K562 (cell line): ENCODE measurements around the gene SUMF1. TPM values are rescaled to one million over a fixed set of nuclear protein-coding genes. Genes with fewer than 3 reads are reported as not detected.

Source experiments
- ADNP ChIP-seq: fragments of 200-800 bp; sonication (Bioruptor generic); IDR thresholded peaks from 2 replicates; pipeline ENCODE4 v1.6.1; 2016; ENCODE audit warnings: missing genetic modification characterization, missing compliant biosample characterization
- CREBBP ChIP-seq: IDR thresholded peaks from one replicate; pipeline ENCODE4 v1.6.1; 2012; ENCODE audit warnings: low read depth, mild to moderate bottlenecking, control low read depth, inconsistent platforms, low read length
- DPF2 ChIP-seq: fragments of 450-650 bp; IDR thresholded peaks from 2 replicates; pipeline ENCODE4 v1.6.1; 2016
- ETV1 ChIP-seq: fragments of 450-650 bp; conservative IDR thresholded peaks from 2 replicates; pipeline ENCODE4 v1.6.1; 2016; ENCODE audit warnings: missing genetic modification characterization, control low read depth, low read depth, missing compliant biosample characterization
- HDAC1 ChIP-seq, 2 experiments: fragments of 450-650 bp; IDR thresholded peaks; 2 replicates each; pipeline ENCODE4 v1.6.1; 2016 to 2017; ENCODE audit warnings: inconsistent platforms in 1 of 2, mild to moderate bottlenecking in 1 of 2, moderate library complexity in 1 of 2
- HNRNPH1 ChIP-seq: fragments of 200-400 bp; formaldehyde crosslinking; optimal IDR thresholded peaks from 2 replicates; pipeline ENCODE3; 2017; ENCODE audit warnings: low read depth, mild to moderate bottlenecking, low read length, moderate library complexity
- ILF3 ChIP-seq: fragments of 450-650 bp; IDR thresholded peaks from 2 replicates; pipeline ENCODE4 v1.6.1; 2018; ENCODE audit warnings: antibody characterized with exemption, mild to moderate bottlenecking, moderate library complexity, borderline replicate concordance
- NRF1 ChIP-seq, 2 experiments: fragments of 450-650 bp; IDR thresholded peaks in 1 of 2; conservative IDR thresholded peaks in 1 of 2; 2 replicates each; pipeline ENCODE4 v1.6.1; 2014; ENCODE audit warnings: mild to moderate bottlenecking in 2 of 2
- PHB ChIP-seq: fragments of 250-450 bp; sonication (Bioruptor Pico); IDR thresholded peaks from 2 replicates; pipeline ENCODE4 v1.5.0; 2021
- PHB2 ChIP-seq: fragments of 450-650 bp; IDR thresholded peaks from 2 replicates; pipeline ENCODE4 v1.6.1; 2017; ENCODE audit warnings: low read depth
- RBM15 ChIP-seq: fragments of 200-400 bp; formaldehyde crosslinking; IDR thresholded peaks from 2 replicates; pipeline ENCODE4 v1.6.1; 2018; ENCODE audit warnings: mild to moderate bottlenecking, low read length, moderate library complexity; ENCODE audit not compliant: insufficient read depth
- RREB1 ChIP-seq: fragments of 250-450 bp; sonication (Bioruptor Pico); IDR thresholded peaks from 2 replicates; pipeline ENCODE4 v1.4.0; 2020
- SNIP1 ChIP-seq: fragments of 450-650 bp; IDR thresholded peaks from 2 replicates; pipeline ENCODE4 v1.7.1; 2017; ENCODE audit warnings: low read depth, mild to moderate bottlenecking
- SP2 ChIP-seq: IDR thresholded peaks from 2 replicates; pipeline ENCODE4 v1.6.1; 2011; ENCODE audit warnings: mild to moderate bottlenecking, low read depth, low read length, moderate library complexity; ENCODE audit not compliant: poor library complexity, severe bottlenecking; ENCODE audit errors: extremely low read depth
- SREBF2 ChIP-seq: sonication (generic); formaldehyde crosslinking; IDR thresholded peaks from 2 replicates; pipeline ENCODE4 v1.4.0; 2020; ENCODE audit warnings: mild to moderate bottlenecking, missing genetic modification reagents
- ZFX ChIP-seq: sonication (generic); formaldehyde crosslinking; IDR thresholded peaks from 2 replicates; pipeline ENCODE4 v1.8.0; 2022; ENCODE audit warnings: mild to moderate bottlenecking, missing genetic modification reagents, moderate library complexity
- ZNF12 ChIP-seq: sonication (generic); formaldehyde crosslinking; IDR thresholded peaks from 2 replicates; pipeline ENCODE4 v1.4.0; 2020; ENCODE audit warnings: mild to moderate bottlenecking, missing genetic modification reagents
- ZNF282 ChIP-seq: sonication (generic); formaldehyde crosslinking; IDR thresholded peaks from 2 replicates; pipeline ENCODE4 v1.8.1; 2023; ENCODE audit warnings: missing genetic modification reagents
- ZNF507 ChIP-seq: conservative IDR thresholded peaks from 2 replicates; pipeline ENCODE4 v1.6.1; 2017; ENCODE audit warnings: missing genetic modification characterization, missing compliant biosample characterization
- ZNF609 ChIP-seq: sonication (generic); formaldehyde crosslinking; IDR thresholded peaks from 2 replicates; pipeline ENCODE4 v1.8.1; 2023; ENCODE audit warnings: missing genetic modification reagents, mild to moderate bottlenecking, borderline replicate concordance
- polyA plus RNA-seq, 8 experiments: library from polyadenylated mRNA; depleted of rRNA in 4 of 8; stranded (reverse) in 5 of 8; unstranded in 3 of 8; fragments of >200 nt; fragmentation: Nextera tagmentation in 2 of 8; fragmentation: Illumina TruSeq in 1 of 8; extraction: Ambion mirVana in 2 of 8; extraction: Trizol in 1 of 8; gene quantifications; 2 replicates each; pipeline versions ENCODE4 v1.2.1 to v1.2.3, GENCODE V29; 2011 to 2014; ENCODE audit warnings: inconsistent platforms in 1 of 8, missing spikeins in 1 of 8
- total RNA-seq, 7 experiments: library from RNA; depleted of rRNA in 6 of 7; stranded (reverse); fragments of >200 nt in 6 of 7; fragmentation: Illumina TruSeq in 2 of 7; extraction: Trizol in 2 of 7; gene quantifications; 2 replicates each; pipeline versions ENCODE4 v1.2.1 to v1.2.3, GENCODE V29; 2011 to 2021; ENCODE audit warnings: low replicate concordance in 1 of 7

The SUMF1 gene
- total and polyA plus RNA-seq, 9 of the 15 experiments (the other 6 are each of a cell fraction or from before 2014, with no cell fraction given), result 1.3 to 7.4 (median 4.2) TPM

- TF ChIP-seq RREB1 (CRISPR knock-in tag) (no peak), CREBBP (no peak), PHB (CRISPR knock-in tag) (no peak), DPF2 (peak; percentile 46; the same call in 1 of the 2 replicates), NRF1 (conservative IDR thresholded peaks at IDR 0.05 in 1 of 2, IDR thresholded peaks at IDR 0.05 in 1 of 2) (no peak), ADNP (tag) (no peak), PHB2 (no peak), HNRNPH1 (no peak), SREBF2 (CRISPR knock-in tag) (no peak), ILF3 (no peak), SNIP1 (no peak), HDAC1 (IDR thresholded peaks at IDR 0.05) (no peak), ZNF12 (CRISPR knock-in tag) (no peak), ZFX (CRISPR knock-in tag) (0 out of 2 replicates have a peak, but pooled peaks have one; percentile 25), ZNF507 (no peak), ETV1 (tag) (no peak), ZNF282 (CRISPR knock-in tag) (no peak), ZNF609 (CRISPR knock-in tag) (no peak), SP2 (no peak), RBM15 (no peak)
These were observed 57.7 kb downstream of the SUMF1 start (continued) for GRCh38 chr3:4409415-4409814.
